Left cardiac atrium (tissue), 4 donors: ENCODE data around the gene FAM47E. TPM values are rescaled to one million over a fixed set of nuclear protein-coding genes. Genes with fewer than 3 reads are reported as not detected.
A peak's percentile ranks its signal among the peaks of the same experiment; 100 is the strongest.

ENCODE experiments used
- ATAC-seq, 2 donors: fragments of 200-7000 bp; cut with Tn5 transposase; one replicate each; pipeline ENCODE4 v1.9.1; 2020; ENCODE audit warnings: mild to moderate bottlenecking in 2 of 2, moderate library complexity in 2 of 2
- DNase-seq: peaks from one replicate; pipeline ENCODE4 v3.0.0-alpha.2; 2020
- intact Hi-C, 2 donors: fragments of 100-400 bp; cut with DNase I; formaldehyde crosslinking; loops; one replicate each; pipeline versions ENCODE4 v1.14.1 to v1.15.1; 2022 to 2023
- long read RNA-seq: library from polyadenylated mRNA; unstranded; transcript quantifications from one replicate; pipeline ENCODE4 v2.0.0, GENCODE V29; 2021
- total RNA-seq, 2 donors: library from RNA; stranded (reverse); fragmentation: NEBNext Ultra II Directional; extraction: Animal tissue kit (Norgen Biotek cat#: 25700); gene quantifications; one replicate each; pipeline ENCODE4 v1.2.1, GENCODE V29; 2021
- donor health status: DM: no; HTN: yes; CAD: no.
- donor health status: DM: no; HTN: yes; CAD: no; lungs with severe emphysema.
- donor health status: DM: yes; HTN: yes; CAD: no.
- donor health status: Dilated cardiomyopathy.

The FAM47E gene, protein sequence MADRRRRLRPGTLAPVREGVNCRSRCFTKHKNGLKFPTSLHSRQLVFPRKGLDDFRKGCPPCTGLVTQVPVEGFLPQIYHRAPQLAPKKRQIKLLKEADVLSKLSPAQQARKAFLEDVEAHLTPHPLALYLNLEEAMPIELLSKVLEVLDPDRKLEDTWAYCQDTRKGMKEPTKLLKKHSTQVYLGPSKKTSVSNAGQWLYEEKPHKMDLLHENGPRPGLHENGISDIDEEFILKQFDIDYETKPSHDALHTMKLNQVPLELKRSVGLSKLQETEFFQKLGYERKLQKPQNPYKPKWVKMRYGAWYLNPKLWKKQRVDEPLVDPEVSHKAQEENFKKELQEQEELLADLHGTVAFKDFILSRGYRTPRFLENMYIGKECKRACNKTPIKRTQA
- 1 to 10 TPM; 2.2 to 2.9 TPM for total RNA-seq
- long read RNA-seq, partial matches to known transcripts = 0 of 8 reads
- long read RNA-seq, other reads (novel, unspliced or antisense) = 7 of 8 reads

- intact Hi-C loops = loop anchor here in 1 of 2 donors (10.0 kb wide), 1 partner anchor 123 kb away; no protein-coding TSS in a partner anchor
- DNase-seq (peak; percentile 78), ATAC-seq (peak; percentile 96 to 97)
Observed at GRCh38 chr4:76251441-76252270, at the start of gene FAM47E. Gene FAM47E, plus strand, starts transcription at chr4:76251721. Its CDS starts 26 bp downstream, at chr4:76251747.

DNA sequence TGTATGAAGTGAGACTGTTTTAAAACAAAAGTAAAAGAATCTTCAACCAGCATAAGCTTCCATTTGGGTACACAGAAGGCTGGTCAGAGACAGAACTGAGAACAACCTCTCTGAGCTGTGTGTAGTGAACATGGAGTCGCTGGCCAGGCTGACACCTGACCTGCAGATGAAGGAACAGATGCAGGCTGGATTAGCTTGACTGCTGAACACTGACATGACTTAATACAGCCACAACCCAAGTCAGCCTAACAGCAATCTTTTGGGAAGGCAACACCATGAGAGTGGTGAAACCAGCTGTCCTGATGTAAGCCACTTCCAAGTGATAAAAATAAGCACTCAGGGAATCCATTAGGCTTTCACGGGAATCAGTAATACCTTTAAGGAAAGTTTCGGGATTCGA is 48.0 kb upstream of the FAM47E start:
- ATAC-seq (no peak), DNase-seq (no peak)
- intact Hi-C loops = no loop called here

GRCh38 chr4:76204936-76205335 is 46.6 kb upstream of the FAM47E start:
- ATAC-seq (no peak), DNase-seq (no peak)
- intact Hi-C loops = no loop called here

- intact Hi-C loops = no loop called here
- no peak for DNase-seq
- no peak for ATAC-seq
Observed at GRCh38 chr4:76205476-76205875, 46.0 kb upstream of the FAM47E start.

DNA sequence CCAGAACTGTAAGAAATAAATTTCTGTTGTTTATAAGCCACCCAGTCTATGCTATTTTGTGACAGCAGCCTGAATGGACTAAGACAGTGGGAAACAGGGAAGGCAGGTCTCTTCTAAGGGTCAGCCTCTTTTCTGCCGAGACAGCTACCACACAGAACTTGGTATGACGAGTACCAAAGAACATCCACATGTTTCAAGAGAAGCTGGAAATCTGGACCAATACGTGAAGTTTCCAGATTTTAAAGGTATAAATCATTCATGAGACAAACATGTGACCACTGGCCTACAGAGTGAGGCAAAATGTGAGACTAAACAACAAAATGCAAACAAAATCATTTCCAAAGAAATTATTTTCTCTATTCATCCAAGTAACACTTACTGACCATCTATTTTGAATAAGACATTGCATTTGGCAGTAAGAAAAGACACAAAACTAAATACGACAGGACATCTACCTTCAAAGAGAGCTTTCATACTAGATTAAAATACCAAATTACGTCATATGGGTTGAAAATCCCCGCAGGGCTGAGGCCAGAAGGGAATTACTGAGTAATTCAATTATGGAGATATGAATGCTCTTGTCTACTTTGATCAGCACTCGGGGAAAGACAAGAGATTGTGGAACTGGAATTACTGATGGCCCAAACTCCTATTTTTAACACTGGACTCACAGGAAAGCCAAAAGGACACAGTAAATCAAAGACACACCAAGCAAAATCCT is 45.1 kb upstream of the FAM47E start:
- intact Hi-C loops = no loop called here
- peak in 1 of 2 donors; percentile 29 for ATAC-seq
- DNase-seq = no peak

- intact Hi-C loops = no loop called here
- no peak for ATAC-seq
Observed at GRCh38 chr4:76207549-76207948, 44.0 kb upstream of the FAM47E start.

GRCh38 chr4:76208005-76208765 is 43.3 kb upstream of the FAM47E start:
- intact Hi-C loops = no loop called here
- DNase-seq (peak; percentile 85), ATAC-seq (peak; percentile 88 to 92)

More at GRCh38 chr4:76207549-76207948, 44.0 kb upstream of the FAM47E start:
- no peak for DNase-seq

DNA sequence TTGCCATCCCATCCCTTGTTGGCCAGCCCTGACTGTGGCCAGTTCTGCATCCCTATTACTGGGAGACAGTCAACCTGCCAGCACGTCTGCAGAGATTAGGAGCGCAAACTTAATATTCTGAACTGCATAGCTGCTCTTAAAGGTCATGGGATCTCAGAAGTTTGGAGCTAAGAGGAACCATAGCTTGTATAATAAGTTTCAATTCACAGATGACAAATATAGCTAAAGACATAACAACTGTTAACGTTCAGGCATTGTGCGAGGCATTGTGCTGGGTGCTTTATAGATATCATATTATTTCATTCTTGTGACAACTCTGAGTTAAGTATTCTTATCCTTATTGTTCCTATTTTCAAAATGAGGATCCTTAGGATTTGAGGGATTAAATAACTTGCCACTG is 41.6 kb upstream of the FAM47E start:
- no peak for DNase-seq
- intact Hi-C loops = loop anchor here in 1 of 2 donors (5.0 kb wide), 1 partner anchor 63 kb away; the partner anchor contains the start of gene NUP54
- ATAC-seq = no peak

DNA sequence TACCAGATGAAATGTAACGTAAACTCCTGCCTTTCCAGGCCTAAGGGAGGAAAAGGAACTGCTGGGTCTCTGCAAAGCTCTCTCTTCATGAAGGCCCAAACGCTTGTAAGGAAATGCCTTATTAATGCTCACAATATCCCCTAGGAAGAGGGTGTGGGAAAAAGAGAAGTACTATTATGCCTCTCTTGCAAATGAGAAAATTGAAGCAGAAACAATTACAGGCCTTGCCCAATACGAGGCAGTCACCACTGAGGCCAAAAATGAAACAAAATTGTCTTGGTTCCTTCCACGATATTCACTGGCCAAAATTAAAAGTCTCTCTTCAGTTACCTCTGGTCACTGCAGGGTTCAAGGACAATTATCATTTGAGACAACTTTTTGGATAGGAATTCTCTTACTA is 41.1 kb upstream of the FAM47E start:
- intact Hi-C loops = loop anchor here in 1 of 2 donors (5.0 kb wide), 1 partner anchor 63 kb away; the partner anchor contains the start of gene NUP54
- no peak for DNase-seq
- no peak for ATAC-seq

DNA sequence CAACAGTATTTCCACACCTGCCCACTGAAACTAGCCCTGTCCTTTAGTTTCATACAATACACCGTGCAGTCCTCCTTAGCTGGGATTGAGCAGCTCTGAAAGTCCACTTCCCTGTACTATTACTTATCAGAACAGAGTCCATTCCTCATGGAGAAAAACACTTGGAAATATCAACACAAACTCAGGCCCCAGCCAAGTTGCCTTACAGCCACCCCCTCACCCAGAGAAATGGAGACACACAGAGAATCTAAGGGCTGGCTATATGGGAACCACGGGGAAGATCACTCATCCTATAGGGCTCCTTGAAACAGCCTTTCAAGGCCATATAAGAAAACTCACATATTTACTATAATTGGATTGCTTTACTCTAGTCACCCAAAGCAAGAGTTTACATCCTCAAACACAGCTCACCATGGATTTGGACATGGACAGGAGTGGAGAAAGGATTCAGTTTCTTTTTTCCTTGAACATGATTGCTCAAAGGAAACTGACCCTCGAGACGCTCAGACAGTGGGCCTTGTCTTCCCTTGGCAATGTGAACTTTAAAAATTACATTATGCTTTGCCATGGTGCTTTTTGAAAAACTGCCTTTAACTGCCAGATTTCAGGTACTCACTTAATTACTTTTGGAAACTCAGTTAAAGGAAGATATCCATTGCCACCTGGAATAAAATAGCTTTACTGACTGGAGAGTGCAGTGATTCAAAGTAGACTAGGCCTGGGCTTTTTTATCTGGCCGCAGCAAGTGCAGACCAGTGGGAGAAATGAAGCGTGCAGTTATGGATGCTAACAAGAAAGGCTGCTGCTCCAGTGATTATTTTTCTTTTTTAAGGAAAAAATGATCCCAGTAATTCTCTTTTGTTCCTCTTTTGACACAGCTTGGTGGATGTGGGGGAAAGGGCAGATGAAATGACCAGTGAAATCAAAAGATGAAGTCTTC is 39.5 kb upstream of the FAM47E start:
- intact Hi-C loops = loop anchor here in 1 of 2 donors (5.0 kb wide), 1 partner anchor 65 kb away; the partner anchor contains the start of gene NUP54
- ATAC-seq = no peak
- DNase-seq = no peak

DNA sequence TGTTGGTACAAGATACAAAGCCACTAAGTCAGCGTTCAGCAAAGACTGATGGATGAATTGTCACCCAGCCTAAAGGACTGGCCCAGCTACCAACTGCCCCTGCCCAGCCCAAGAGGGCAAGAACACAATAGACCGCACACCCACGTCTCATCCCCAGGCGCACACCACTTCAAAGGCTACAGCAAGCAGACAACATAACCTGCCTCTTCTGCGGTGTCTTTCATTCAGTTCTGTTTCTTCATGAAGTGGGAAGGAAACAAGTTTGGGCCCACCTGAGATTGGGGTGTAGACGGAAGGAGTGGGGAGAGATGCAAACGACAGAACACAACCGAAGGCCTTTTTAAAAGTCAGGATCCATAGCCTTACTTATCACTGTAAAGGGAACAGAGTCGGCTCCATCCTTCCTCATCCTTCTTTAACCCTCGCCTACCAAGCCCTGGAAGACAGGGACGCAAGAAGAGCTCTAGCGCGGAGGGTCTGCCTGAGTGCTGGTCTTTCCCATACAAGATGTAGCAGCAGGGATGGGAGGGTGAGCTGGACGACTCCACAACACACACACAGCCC is 38.6 kb upstream of the FAM47E start:
- intact Hi-C loops = loop anchor here in 1 of 2 donors (5.0 kb wide), 1 partner anchor 66 kb away; the partner anchor contains the start of gene NUP54
- DNase-seq = no peak
- peak; percentile 11 to 44 for ATAC-seq

DNA sequence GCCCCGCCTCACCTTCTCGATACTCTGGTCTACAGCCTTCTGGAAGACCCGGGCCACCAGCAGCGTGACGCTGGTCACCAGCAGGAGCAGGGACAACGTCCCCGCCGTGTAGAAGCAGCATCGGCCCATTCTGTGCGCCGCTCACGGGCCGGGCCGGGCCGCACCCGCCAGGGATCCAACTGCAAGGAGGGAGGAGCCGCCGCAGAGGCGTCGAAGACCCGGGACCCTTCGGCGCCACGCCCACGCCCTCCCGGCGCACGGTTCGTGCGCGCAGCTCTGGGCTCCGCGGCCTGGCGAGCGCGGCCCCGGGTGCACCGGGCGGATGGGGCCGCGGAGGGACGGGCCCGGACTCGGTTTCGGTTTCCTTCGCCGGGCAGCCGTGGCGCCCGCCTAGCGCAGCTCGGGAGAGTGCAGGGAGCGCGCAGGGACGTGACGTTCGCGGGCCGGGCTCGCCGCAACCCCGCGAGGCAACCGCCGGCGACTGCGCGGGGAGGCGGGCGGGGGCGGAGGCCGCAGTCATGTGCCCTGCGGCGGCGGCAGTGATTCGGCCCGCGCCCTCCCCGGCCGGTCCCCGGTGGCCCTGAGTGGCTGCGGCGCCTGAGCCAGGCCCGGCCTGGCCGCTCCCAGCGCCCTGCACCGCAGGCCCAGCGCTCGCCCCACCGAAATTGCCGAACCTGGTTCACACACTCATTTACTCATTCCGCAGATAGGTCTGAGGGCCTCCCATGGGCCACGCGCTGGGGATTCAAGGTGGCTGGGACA is 37.9 kb upstream of the FAM47E start, which contains the start of gene SCARB2:
SCARB2 (minus strand) TSS at position 410 of the 762 bp plus-strand sequence; CDS start at position 129, 281 bp downstream.
- intact Hi-C loops = loop anchor here in 1 of 2 donors (5.0 kb wide), 1 partner anchor 66 kb away; the partner anchor contains the start of gene NUP54
- peak; percentile 91 for DNase-seq
- peak; percentile 95 to 96 for ATAC-seq

GRCh38 chr4:76214177-76214675 is 37.3 kb upstream of the FAM47E start:
- DNase-seq (no peak), ATAC-seq (no peak)
- intact Hi-C loops = loop anchor here in 1 of 2 donors (5.0 kb wide), 1 partner anchor 67 kb away; the partner anchor contains the start of gene NUP54

DNA sequence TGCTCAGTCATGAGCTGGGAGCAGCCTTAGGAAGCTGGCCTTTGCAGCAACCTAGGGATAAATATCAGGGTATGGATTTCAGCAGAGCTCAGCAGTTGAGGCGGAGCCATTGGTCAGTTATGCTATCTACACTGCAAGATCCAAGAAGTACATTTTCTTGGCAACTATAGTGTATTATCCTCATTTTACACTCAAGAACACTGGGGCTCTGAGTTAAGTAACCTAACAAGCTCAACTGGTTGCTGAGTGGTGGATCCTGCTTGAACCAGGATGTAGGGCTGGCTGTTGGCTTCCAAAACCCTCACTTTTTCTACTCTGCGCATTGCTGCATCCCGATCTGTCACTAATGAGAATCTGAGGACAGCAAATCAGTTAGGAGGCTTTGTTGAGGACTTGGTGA is 36.4 kb upstream of the FAM47E start:
- no peak for ATAC-seq
- DNase-seq = no peak

DNA sequence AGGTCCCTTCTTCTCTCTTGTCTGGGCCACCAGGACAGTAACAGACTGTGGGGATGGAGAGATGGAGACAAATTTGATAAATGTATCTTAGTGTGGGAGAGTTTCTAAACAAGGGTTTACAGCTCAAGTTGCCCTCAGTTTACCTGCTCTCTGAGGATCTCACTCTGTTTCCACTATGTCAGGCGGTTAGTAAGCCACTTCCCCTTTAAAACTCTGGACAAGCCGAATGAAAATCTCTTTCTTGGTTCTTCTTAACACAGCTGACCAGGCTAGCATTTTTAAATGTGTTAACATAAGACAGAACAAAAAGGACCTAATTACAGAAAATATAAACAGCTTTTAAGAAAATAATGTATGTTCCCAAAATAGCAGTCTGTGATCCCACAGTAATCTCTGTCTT is 35.0 kb upstream of the FAM47E start:
- ATAC-seq (no peak), DNase-seq (no peak)
- intact Hi-C loops = no loop called here

More for the DNA sequence above, 36.4 kb upstream of the FAM47E start:
- intact Hi-C loops = no loop called here
